Breast epithelium (tissue), 4 donors: ENCODE results near the gene ASMTL. TPM values are rescaled to one million over a fixed set of nuclear protein-coding genes. Genes with fewer than 3 reads are reported as not detected.
A peak's percentile ranks its signal among the peaks of the same experiment; 100 is the strongest.
"Not testable (repeated sequence)": the region's sequence is repeated elsewhere in the genome, so short reads cannot be mapped to it uniquely, and the experiment has no call there.

Experiments
- DNase-seq, 2 donors: peaks; one replicate each; pipeline ENCODE4 v3.0.0-alpha.2; 2019; ENCODE audit warnings: low spot score in 2 of 2
- H3K27ac ChIP-seq, 2 donors: fragments of 200-600 bp; sonication (generic) in 1 of 2; one replicate each; pipeline ENCODE4 v1.5.1; 2016 to 2019; ENCODE audit warnings: mild to moderate bottlenecking in 1 of 2
- H3K27me3 ChIP-seq, 2 donors: fragments of 200-600 bp; sonication (generic) in 1 of 2; one replicate each; pipeline versions ENCODE4 v1.5.1 to v1.6.0; 2017 to 2019; ENCODE audit warnings: control low read depth in 1 of 2, mild to moderate bottlenecking in 1 of 2
- H3K36me3 ChIP-seq: fragments of 200-600 bp; one replicate; pipeline ENCODE4 v1.5.1; 2019
- H3K4me1 ChIP-seq, 2 donors: fragments of 200-600 bp; sonication (generic); one replicate each; pipeline ENCODE4 v1.5.1; 2016 to 2019; ENCODE audit warnings: control low read depth in 1 of 2
- H3K4me3 ChIP-seq, 3 donors: fragments of 200-600 bp; sonication (generic); 1 replicate in 2 of 3; 2 replicates in 1 of 3; pipeline ENCODE4 v1.5.1; 2016 to 2019; ENCODE audit warnings: mild to moderate bottlenecking in 3 of 3, moderate library complexity in 2 of 3
- H3K9me3 ChIP-seq, 2 donors: fragments of 200-600 bp; sonication (generic) in 1 of 2; one replicate each; pipeline ENCODE4 v1.5.1; 2016 to 2019; ENCODE audit warnings: control low read depth in 1 of 2
- POLR2A ChIP-seq: fragments of 450-650 bp; IDR thresholded peaks from one replicate; pipeline ENCODE4 v1.6.1; 2016; ENCODE audit warnings: antibody characterized with exemption, mild to moderate bottlenecking, moderate library complexity
- POLR2AphosphoS5 ChIP-seq, 3 donors: sonication (generic); formaldehyde crosslinking; IDR thresholded peaks; one replicate each; pipeline ENCODE4 v1.6.1; 2017; ENCODE audit warnings: antibody characterized with exemption in 3 of 3
- intact Hi-C: fragments of 100-400 bp; cut with DNase I; formaldehyde crosslinking; loops from one replicate; pipeline ENCODE4 v1.15.1; 2023; ENCODE audit warnings: low total_unique reads
- total RNA-seq, 3 donors: library from RNA; depleted of rRNA; stranded (reverse); fragments of >200 nt; gene quantifications; one replicate each; pipeline ENCODE4 v1.1.0, GENCODE V29; 2016
- TF ChIP-seq, protein P1 (sequence below), 3 donors: fragments of 450-650 bp; IDR thresholded peaks; one replicate each; pipeline ENCODE4 v1.5.1; 2016 to 2017; ENCODE audit warnings: antibody characterized with exemption in 3 of 3, mild to moderate bottlenecking in 3 of 3, moderate library complexity in 3 of 3

The ASMTL gene
- total RNA-seq, 3 donors from 2014 or later = 22.8 to 29.1 (median 28.2) TPM

DNA sequence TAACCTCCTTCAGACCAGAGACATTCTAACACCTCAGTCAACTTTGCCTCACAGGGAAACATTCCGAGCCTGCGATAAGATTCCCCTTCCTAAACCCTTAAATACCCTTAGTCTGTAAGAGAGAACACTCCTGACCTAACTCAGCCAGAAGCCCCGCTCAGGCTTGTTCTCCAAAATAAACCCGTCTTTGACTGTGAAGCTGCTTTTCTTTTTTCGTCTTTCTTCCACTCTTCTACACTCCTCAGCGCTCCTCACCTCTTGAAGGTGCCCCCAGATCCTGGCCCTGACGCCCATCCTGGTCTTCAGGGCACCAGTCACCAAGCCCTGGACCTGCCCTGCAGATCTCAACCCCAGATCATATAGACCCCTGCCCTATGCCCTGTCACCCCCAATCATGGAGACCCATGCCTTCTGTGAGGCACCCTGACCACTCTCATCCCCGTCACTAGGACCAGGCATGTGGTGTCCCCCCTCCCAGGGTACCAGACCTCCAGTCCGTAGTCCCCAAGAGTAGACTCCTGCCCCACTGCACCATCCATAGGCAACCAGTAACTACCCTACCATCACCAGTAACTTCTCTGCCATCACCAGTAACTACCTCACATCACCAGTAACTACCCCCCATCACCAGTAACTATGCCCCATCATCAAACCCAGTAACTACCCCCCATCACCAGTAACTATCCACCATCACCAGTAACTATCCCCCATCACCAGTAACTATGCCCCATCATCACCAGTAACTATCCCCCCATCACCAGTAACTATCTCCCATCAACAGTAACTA is 3.5 kb downstream of the ASMTL start:
- DNase-seq = peak in 1 of 2 donors; percentile 48
- intact Hi-C loops = no loop called here
- Histone ChIP-seq H3K9me3 (peaks cover 4 to 5% of the 10 kb centered on the region in 2 donors), H3K36me3 (no peaks in the 10 kb centered on the region), H3K4me1 (no peaks in the 10 kb centered on the region), H3K27ac (no peak overlapping the region), H3K4me3 (no peak overlapping the region), H3K27me3 (no peaks in the 10 kb centered on the region)
- TF ChIP-seq POLR2A (no peak), POLR2AphosphoS5 (IDR thresholded peaks at IDR 0.05) (no peak)
- TF ChIP-seq, protein P1, sequence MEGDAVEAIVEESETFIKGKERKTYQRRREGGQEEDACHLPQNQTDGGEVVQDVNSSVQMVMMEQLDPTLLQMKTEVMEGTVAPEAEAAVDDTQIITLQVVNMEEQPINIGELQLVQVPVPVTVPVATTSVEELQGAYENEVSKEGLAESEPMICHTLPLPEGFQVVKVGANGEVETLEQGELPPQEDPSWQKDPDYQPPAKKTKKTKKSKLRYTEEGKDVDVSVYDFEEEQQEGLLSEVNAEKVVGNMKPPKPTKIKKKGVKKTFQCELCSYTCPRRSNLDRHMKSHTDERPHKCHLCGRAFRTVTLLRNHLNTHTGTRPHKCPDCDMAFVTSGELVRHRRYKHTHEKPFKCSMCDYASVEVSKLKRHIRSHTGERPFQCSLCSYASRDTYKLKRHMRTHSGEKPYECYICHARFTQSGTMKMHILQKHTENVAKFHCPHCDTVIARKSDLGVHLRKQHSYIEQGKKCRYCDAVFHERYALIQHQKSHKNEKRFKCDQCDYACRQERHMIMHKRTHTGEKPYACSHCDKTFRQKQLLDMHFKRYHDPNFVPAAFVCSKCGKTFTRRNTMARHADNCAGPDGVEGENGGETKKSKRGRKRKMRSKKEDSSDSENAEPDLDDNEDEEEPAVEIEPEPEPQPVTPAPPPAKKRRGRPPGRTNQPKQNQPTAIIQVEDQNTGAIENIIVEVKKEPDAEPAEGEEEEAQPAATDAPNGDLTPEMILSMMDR (IDR thresholded peaks at IDR 0.05) = no peak

DNA sequence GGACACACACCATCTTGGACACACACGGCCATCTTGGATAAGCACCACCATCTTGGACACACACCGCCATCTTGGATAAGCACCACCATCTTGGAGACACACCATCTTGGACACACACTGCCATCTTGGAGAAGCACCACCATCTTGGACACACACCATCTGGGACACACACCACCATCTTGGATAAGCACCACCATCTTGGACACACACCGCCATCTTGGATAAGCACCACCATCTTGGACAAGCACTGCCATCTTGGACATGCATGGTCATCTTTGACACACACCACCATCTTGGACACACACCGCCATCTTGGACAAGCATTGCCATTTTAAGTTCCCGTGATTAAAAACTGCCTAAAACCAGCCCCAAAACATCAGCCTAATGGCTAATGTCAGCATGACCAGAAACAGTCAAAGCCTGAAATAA is 4.1 kb downstream of the ASMTL start:
- DNase-seq = peak in 1 of 2 donors; percentile 46
- H3K27me3 ChIP-seq, H3K4me3 ChIP-seq, H3K36me3 ChIP-seq, H3K9me3 ChIP-seq, H3K27ac ChIP-seq, intact Hi-C loops, H3K4me1 ChIP-seq: not testable (repeated sequence)

DNA sequence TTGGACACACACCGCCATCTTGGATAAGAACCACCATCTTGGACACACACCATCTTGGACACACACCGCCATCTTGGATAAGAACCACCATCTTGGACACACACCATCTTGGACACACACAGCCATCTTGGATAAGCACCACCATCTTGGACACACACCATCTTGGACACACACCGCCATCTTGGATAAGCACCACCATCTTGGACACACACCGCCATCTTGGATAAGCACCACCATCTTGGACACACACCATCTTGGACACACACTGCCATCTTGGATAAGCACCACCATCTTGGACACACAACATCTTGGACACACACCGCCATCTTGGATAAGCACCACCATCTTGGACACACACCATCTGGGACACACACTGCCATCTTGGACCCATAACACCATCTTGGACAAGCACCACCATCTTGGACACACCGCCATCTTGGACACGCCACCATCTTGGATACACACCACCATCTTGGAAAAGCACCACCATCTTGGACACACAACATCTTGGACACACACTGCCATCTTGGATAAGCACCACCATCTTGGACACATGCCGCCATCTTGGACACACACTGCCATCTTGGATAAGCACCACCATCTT is 4.6 kb downstream of the ASMTL start:
- H3K27me3 ChIP-seq, H3K36me3 ChIP-seq, H3K27ac ChIP-seq, H3K4me3 ChIP-seq, DNase-seq, H3K4me1 ChIP-seq, intact Hi-C loops, H3K9me3 ChIP-seq: not testable (repeated sequence)

DNA sequence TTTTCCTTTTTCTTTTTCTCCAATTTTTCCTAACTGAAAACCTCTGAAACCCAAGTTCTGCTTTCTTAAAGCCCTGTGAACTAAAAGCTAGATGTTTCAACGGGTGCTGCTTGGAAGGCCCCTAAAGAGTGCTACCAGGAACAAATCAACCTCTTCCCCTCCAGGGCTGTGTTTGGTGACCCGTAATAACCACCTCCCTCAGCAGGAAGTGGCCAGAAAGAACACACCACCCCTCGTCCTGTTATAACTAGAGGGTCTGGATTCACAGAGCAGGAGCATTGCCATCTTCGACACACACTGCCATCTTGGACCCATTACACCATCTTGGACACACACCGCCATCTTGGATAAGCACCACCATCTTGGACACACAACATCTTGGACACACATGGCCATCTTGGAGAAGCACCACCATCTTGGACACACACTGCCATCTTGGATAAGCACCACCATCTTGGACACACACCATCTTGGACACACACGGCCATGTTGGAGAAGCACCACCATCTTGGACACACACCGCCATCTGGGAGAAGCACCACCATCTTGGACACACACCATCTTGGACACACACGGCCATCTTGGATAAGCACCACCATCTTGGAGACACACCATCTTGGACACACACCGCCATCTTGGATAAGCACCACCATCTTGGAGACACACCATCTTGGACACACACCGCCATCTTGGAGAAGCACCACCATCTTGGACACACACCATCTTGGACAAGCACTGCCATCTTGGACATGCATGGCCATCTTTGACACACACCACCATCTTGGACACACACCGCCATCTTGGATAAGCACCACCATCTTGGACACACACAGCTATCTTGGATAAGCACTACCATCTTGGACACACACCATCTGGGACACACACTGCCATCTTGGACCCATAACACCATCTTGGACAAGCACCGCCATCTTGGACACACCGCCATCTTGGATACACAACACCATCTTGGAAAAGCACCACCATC is 5.4 kb downstream of the ASMTL start:
- H3K27ac ChIP-seq, H3K36me3 ChIP-seq, H3K27me3 ChIP-seq, intact Hi-C loops, H3K4me1 ChIP-seq, H3K9me3 ChIP-seq, H3K4me3 ChIP-seq: not testable (repeated sequence)
- DNase-seq = peak in 1 of 2 donors; percentile 20

DNA sequence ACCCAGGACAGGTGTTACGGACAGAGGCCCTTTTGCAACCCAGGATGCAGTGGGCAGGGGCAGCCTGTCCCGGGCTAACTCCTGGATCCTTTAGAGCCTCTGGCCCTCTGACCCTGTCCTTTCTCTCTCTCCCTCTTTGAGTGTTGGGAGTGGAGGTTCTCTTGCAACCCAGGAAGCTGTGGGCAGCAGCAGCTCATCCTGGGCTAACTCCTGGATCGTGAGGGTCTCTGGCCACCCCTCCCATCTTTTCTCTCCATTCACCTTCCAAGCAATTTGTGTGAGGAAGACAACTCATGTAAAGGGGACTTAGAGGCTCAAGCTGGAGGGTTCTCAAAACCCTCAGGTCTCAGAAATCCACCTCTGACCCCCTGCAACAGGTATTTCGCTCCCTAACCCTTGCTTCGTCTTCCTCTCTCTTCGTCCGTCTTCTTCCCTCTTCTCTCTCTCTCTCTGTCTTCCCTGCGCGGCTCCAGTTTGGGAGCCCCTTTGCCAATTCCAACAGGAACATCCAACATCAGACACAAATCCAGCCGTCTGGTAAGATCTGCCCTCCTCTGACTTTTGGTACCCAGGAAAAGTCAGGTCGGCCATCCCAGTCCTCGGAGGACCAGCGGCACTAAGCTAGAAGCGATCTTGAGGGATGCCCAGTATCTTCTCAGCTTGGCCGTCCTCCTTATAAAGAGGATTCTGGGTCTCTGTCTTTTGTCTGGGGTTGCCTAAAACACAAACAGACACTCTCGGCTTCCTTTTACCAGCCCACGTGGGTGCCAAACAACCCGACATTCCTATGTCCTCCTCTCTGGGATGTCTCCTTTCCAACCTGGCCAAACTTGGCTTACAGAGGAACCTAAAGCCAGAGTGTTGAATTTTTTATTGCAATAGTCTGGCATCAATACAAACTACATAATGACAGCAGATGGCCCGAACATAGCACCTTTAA is 7.9 kb downstream of the ASMTL start:
- intact Hi-C loops = no loop called here
- H3K27me3 ChIP-seq = no peaks in the 10 kb centered on the region
- peak in 1 of 2 donors; percentile 5 for DNase-seq
- H3K4me3 ChIP-seq = no peak overlapping the region
- H3K36me3 ChIP-seq = no peaks in the 10 kb centered on the region
- no peaks in the 10 kb centered on the region for H3K4me1 ChIP-seq
- peaks cover 4 to 5% of the 10 kb centered on the region in 2 donors for H3K9me3 ChIP-seq
- no peak overlapping the region for H3K27ac ChIP-seq
- TF ChIP-seq, protein P1 (IDR thresholded peaks at IDR 0.05) = no peak
- TF ChIP-seq POLR2A (no peak), POLR2AphosphoS5 (IDR thresholded peaks at IDR 0.05) (no peak)

DNA sequence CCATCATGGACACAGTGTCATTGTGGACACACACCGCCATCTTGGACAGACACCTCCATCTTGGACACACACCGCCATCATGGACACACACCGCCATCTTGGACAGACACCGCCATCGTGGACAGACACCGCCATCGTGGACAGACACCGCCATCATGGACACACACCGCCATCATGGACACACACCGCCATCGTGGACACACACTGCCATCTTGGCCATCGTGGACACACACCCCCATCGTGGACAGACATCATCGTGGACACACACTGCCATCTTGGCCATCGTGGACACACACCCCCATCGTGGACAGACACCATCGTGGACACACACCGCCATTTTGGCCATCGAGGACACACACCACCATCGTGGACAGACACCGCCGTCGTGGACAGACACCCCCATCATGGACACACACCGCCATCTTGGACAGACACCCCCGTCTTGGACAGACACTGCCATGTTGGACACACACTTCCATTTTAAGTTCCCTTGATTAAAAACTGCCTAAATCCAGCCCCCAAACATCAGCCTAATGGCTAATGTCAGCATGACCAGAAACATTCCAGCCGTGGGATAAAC is 9.1 kb downstream of the ASMTL start:
- intact Hi-C loops = no loop called here
- peak in 1 of 2 donors; percentile 36 for DNase-seq
- no peak overlapping the region for H3K4me3 ChIP-seq

More for the DNA sequence above, 9.1 kb downstream of the ASMTL start:
- no peaks in the 10 kb centered on the region for H3K27me3 ChIP-seq
- no peaks in the 10 kb centered on the region for H3K36me3 ChIP-seq
- no peak overlapping the region for H3K27ac ChIP-seq
- peaks cover 4 to 5% of the 10 kb centered on the region in 2 donors for H3K9me3 ChIP-seq
- no peaks in the 10 kb centered on the region for H3K4me1 ChIP-seq
- no peak for TF ChIP-seq POLR2AphosphoS5 (IDR thresholded peaks at IDR 0.05)
- no peak for TF ChIP-seq POLR2A
- TF ChIP-seq, protein P1 (IDR thresholded peaks at IDR 0.05) = no peak
